Esophagus squamous epithelium (tissue), 5 donors: ENCODE results near the gene PLEKHO1. TPM values are rescaled to one million over a fixed set of nuclear protein-coding genes. Genes with fewer than 3 reads are reported as not detected.

ENCODE experiments used
- DNase-seq: peaks from one replicate; lab custom pipeline; 2025; lab: John Stamatoyannopoulos, UW
- H3K27ac ChIP-seq, 4 donors: fragments of 200-600 bp; sonication (generic); one replicate each; pipeline ENCODE4 v1.5.1; 2016 to 2019; ENCODE audit warnings: mild to moderate bottlenecking in 1 of 4
- H3K27me3 ChIP-seq, 4 donors: fragments of 200-600 bp; sonication (generic); 1 replicate in 3 of 4; 2 replicates in 1 of 4; pipeline versions ENCODE4 v1.5.1 to v1.6.0; 2017 to 2021; ENCODE audit warnings: antibody characterized with exemption in 1 of 4
- H3K36me3 ChIP-seq, 3 donors: fragments of 200-600 bp; sonication (generic); one replicate each; pipeline ENCODE4 v1.5.1; 2016 to 2019
- H3K4me1 ChIP-seq, 3 donors: fragments of 200-600 bp; sonication (generic); one replicate each; pipeline ENCODE4 v1.5.1; 2017 to 2019
- H3K4me3 ChIP-seq, 4 donors: fragments of 200-600 bp; sonication (generic); 1 replicate in 3 of 4; 2 replicates in 1 of 4; pipeline ENCODE4 v1.5.1; 2016 to 2019; ENCODE audit warnings: mild to moderate bottlenecking in 2 of 4, moderate library complexity in 1 of 4
- H3K9me3 ChIP-seq, 3 donors: fragments of 200-600 bp; sonication (generic); one replicate each; pipeline ENCODE4 v1.5.1; 2016 to 2019
- CTCF ChIP-seq, 6 experiments: fragments of 450-650 bp in 4 of 6; fragments of 200-600 bp in 2 of 6; sonication (generic) in 2 of 6; IDR thresholded peaks; one replicate each; pipeline ENCODE4 v1.5.1; 2016 to 2019; ENCODE audit warnings: antibody characterized with exemption in 6 of 6, mild to moderate bottlenecking in 4 of 6, moderate library complexity in 4 of 6
- POLR2A ChIP-seq, 4 donors: fragments of 450-650 bp; IDR thresholded peaks; one replicate each; pipeline ENCODE4 v1.6.1; 2017; ENCODE audit warnings: antibody characterized with exemption in 4 of 4, mild to moderate bottlenecking in 4 of 4, moderate library complexity in 3 of 4
- WGBS, 2 donors: methylation state at CpG; one replicate each; pipeline ENCODE4 v1.1.5; 2018; 5-methylcytosine and 5-hydroxymethylcytosine counted together
- intact Hi-C: fragments of 100-400 bp; cut with DNase I; formaldehyde crosslinking; loops from one replicate; pipeline ENCODE4 v1.15.0; 2022
- total RNA-seq, 4 donors: library from RNA; depleted of rRNA; stranded (reverse); fragments of >200 nt; gene quantifications; one replicate each; pipeline ENCODE4 v1.1.0, GENCODE V29; 2016
- donor health status: DM: yes; HTN: yes; CAD: no.

PLEKHO1 gene
- total RNA-seq, 4 donors from 2014 or later: 6.0 to 46.9 (median 13.3) TPM

GRCh38 chr1:150179867-150180266 lies 30.2 kb downstream of the PLEKHO1 start:
- intact Hi-C loops: loop anchor here (10.0 kb wide), 1 partner anchor 215 kb away; no protein-coding TSS in a partner anchor

GRCh38 chr1:150180474-150180873 lies 30.8 kb downstream of the PLEKHO1 start:
- Histone ChIP-seq H3K4me1 (no peaks in the 10 kb centered on the region), H3K4me3 (no peak overlapping the region), H3K9me3 (no peaks in the 10 kb centered on the region), H3K27ac (no peak overlapping the region), H3K36me3 (no peaks in the 10 kb centered on the region), H3K27me3 (no peaks in the 10 kb centered on the region)
- DNase-seq: no peak
- intact Hi-C loops: loop anchor here (10.0 kb wide), 1 partner anchor 216 kb away; no protein-coding TSS in a partner anchor
- TF ChIP-seq POLR2A (IDR thresholded peaks at IDR 0.05): no peak
- no peak for TF ChIP-seq CTCF (IDR thresholded peaks at IDR 0.05)
- 58 to 69% methylated on average over 5 of the region's 5 CpGs for WGBS, 2 donors

More at GRCh38 chr1:150179867-150180266, 30.2 kb downstream of the PLEKHO1 start:
- H3K4me1 ChIP-seq: no peaks in the 10 kb centered on the region
- 89 to 92% methylated on average over 7 of the region's 7 CpGs for WGBS, 2 donors
- no peak overlapping the region for H3K27ac ChIP-seq
- no peaks in the 10 kb centered on the region for H3K9me3 ChIP-seq
- H3K36me3 ChIP-seq: no peaks in the 10 kb centered on the region
- TF ChIP-seq CTCF (IDR thresholded peaks at IDR 0.05) (no peak), POLR2A (IDR thresholded peaks at IDR 0.05) (no peak)
- H3K27me3 ChIP-seq: no peaks in the 10 kb centered on the region
- no peak overlapping the region for H3K4me3 ChIP-seq
- DNase-seq: no peak

- H3K4me1 ChIP-seq: peaks cover 0 to 10% (median 0%) of the 10 kb centered on the region in 3 donors
- intact Hi-C loops: loop anchor here (10.0 kb wide), 1 partner anchor 217 kb away; no protein-coding TSS in a partner anchor
- no peak for DNase-seq
These were observed 32.5 kb downstream of the PLEKHO1 start for GRCh38 chr1:150182247-150182646.

DNA sequence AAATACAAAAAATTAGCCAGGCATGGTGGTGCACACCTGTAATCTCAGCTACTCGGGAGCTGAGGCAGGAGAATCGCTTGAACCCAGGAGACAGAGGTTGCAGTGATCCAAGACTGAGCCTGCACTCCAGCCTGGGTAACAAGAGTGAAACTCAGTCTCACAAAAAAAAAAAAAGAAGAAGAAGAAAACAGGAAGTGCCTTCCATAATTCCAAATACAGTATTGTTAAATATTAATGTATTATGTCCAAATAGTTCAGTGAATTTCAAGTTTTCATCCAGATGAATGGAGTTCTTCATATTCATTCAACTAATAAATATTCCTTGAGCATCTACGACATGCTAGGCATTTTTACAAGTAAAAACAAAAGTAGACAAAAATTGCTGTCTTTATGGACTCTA lies 33.3 kb downstream of the PLEKHO1 start:
- no peak for DNase-seq

More at GRCh38 chr1:150182247-150182646, 32.5 kb downstream of the PLEKHO1 start:
- WGBS, 2 donors: 89% methylated on average over 11 of the region's 11 CpGs
- Histone ChIP-seq H3K27me3 (no peaks in the 10 kb centered on the region), H3K36me3 (no peaks in the 10 kb centered on the region), H3K4me3 (no peak overlapping the region), H3K9me3 (no peaks in the 10 kb centered on the region), H3K27ac (no peak overlapping the region)
- TF ChIP-seq CTCF (IDR thresholded peaks at IDR 0.05) (no peak), POLR2A (IDR thresholded peaks at IDR 0.05) (no peak)

More for the DNA sequence above, 33.3 kb downstream of the PLEKHO1 start:
- Histone ChIP-seq H3K9me3 (no peaks in the 10 kb centered on the region), H3K27ac (no peak overlapping the region), H3K4me3 (no peak overlapping the region), H3K36me3 (no peaks in the 10 kb centered on the region), H3K27me3 (peaks cover 0 to 4% (median 0%) of the 10 kb centered on the region in 4 donors), H3K4me1 (peaks cover 0 to 14% (median 0%) of the 10 kb centered on the region in 3 donors)
- no peak for TF ChIP-seq POLR2A (IDR thresholded peaks at IDR 0.05)
- no peak for TF ChIP-seq CTCF (IDR thresholded peaks at IDR 0.05)
- 84 to 87% methylated on average over 2 to 3 of the region's 3 CpGs for WGBS, 2 donors
- intact Hi-C loops: loop anchor here (10.0 kb wide), 1 partner anchor 218 kb away; no protein-coding TSS in a partner anchor
